HG03064 (cell line): Measurements from ENCODE around the gene SPSB1.

Source experiments
- ATAC-seq: cut with Tn5 transposase; IDR thresholded peaks from one replicate; pipeline ENCODE4 v1.9.1; 2021; ENCODE audit warnings: low read depth; ENCODE audit not compliant: unreplicated experiment

The SPSB1 gene

GRCh38 chr1:9413877-9414213, 121.2 kb downstream of the SPSB1 start:
- no peak for ATAC-seq

- ATAC-seq = no peak
Observed at GRCh38 chr1:9416506-9416905, 123.8 kb downstream of the SPSB1 start.

GRCh38 chr1:9416918-9417500, 124.3 kb downstream of the SPSB1 start:
- ATAC-seq = no peak

GRCh38 chr1:9417695-9418094, 125.0 kb downstream of the SPSB1 start:
- ATAC-seq = no peak

- ATAC-seq = no peak
Observed at GRCh38 chr1:9418851-9419250, 126.2 kb downstream of the SPSB1 start.
